ENCODE measurements around the gene ERBB3.
"Not testable (repeated sequence)": the region's sequence is repeated elsewhere in the genome, so short reads cannot be mapped to it uniquely, and the experiment has no call there.

ERBB3 gene

GRCh38 chr12:56116267-56117081 lies 36.5 kb downstream of the ERBB3 start, which contains the start of gene RPL41:
Gene RPL41, plus strand, starts transcription at chr12:56116633.
- peak; percentile 97 for DNase-seq

GRCh38 chr12:56117082-56117706 lies 37.2 kb downstream of the ERBB3 start:
- DNase-seq: not testable (repeated sequence)

GRCh38 chr12:56117778-56118687 lies 38.1 kb downstream of the ERBB3 start, which contains the start of gene ZC3H10:
Gene ZC3H10, plus strand, starts transcription at chr12:56118266. Its CDS starts 2,297 bp downstream, at chr12:56120563.
- peak; percentile 100 for DNase-seq

- no peak for DNase-seq
Observed at GRCh38 chr12:56118688-56119357, 38.9 kb downstream of the ERBB3 start.

- peak; percentile 94 for DNase-seq
Observed at GRCh38 chr12:56119361-56119796, 39.4 kb downstream of the ERBB3 start.

GRCh38 chr12:56120158-56120846 lies 40.3 kb downstream of the ERBB3 start:
- no peak for DNase-seq

GRCh38 chr12:56121204-56121870 lies 41.4 kb downstream of the ERBB3 start:
- DNase-seq: no peak

- no peak for DNase-seq
Observed at GRCh38 chr12:56122637-56123036, 42.7 kb downstream of the ERBB3 start.

GRCh38 chr12:56124133-56124532 lies 44.2 kb downstream of the ERBB3 start:
- DNase-seq: no peak

- peak; percentile 90 for DNase-seq
Observed at GRCh38 chr12:56126732-56127239, 46.8 kb downstream of the ERBB3 start.

- DNase-seq: no peak
Observed at GRCh38 chr12:56127485-56127887, 47.5 kb downstream of the ERBB3 start.

GRCh38 chr12:56127888-56128669 lies 48.1 kb downstream of the ERBB3 start, which contains the start of gene ESYT1:
Gene ESYT1, plus strand, starts transcription at chr12:56128267. Its CDS starts 53 bp downstream, at chr12:56128320.
- DNase-seq: peak; percentile 100

- peak; percentile 44 for DNase-seq
Observed at GRCh38 chr12:56128670-56129205, 48.8 kb downstream of the ERBB3 start.

GRCh38 chr12:56129206-56129941 lies 49.4 kb downstream of the ERBB3 start:
- peak; percentile 95 for DNase-seq

- no peak for DNase-seq
Observed at GRCh38 chr12:56129942-56130495, 50.1 kb downstream of the ERBB3 start.

- no peak for DNase-seq
Observed at GRCh38 chr12:56130876-56131275, 50.9 kb downstream of the ERBB3 start.

GRCh38 chr12:56134897-56135296 lies 54.9 kb downstream of the ERBB3 start:
- no peak for DNase-seq

GRCh38 chr12:56137853-56138571 lies 58.0 kb downstream of the ERBB3 start:
- DNase-seq: no peak

Data from hematopoietic multipotent progenitor cell treated with erythropoietin and hydrocortisone succinate and interleukin-3 and kit ligand, for 4 days (in vitro differentiated cells).